Measurements from ENCODE around the gene AFP.

AFP gene

DNA sequence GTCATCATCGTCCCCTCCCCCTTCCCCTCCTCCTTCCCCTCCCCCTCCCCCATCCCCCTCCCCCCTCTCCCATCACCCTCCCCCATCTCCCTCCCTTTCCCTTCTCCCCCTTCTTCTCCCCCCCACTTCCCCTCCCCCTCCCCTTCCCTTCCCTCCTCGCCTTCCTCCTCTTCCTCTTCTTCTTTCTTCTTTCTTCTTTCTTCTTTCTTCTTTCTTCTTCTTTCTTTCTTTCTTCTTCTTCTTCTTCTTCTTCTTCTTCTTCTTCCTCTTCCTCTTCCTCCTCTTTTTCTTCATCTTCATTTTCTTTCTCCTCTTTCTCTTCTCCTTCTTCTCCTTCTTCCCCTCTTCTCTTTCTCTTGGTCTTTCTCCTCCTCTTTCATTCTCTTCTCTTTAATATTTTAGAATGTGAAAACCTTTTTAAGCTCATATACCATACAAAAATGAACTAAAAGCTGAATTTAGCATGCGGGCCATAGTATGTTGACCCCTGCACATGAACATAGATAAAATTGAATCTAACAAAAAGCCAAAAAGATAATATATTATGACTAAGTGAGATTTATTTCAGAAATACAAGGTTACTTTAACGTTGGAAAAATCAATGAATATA lies 25.0 kb downstream of the AFP start:
- Histone ChIP-seq H3K27ac (ENCODE audit: low read depth, low read length) (no peak overlapping the region), H3K27me3 (ENCODE audit: control insufficient read depth, insufficient read depth, low read length) (no peaks in the 10 kb centered on the region), H3K9ac (ENCODE audit: low read depth, low read length) (no peak overlapping the region), H3K4me3 (ENCODE audit: low read depth, low read length) (no peak overlapping the region), H3K9me3 (ENCODE audit: control insufficient read depth, insufficient read depth, low read length) (no peaks in the 10 kb centered on the region; the same call in 1 of the 2 replicates), H3K4me1 (ENCODE audit: control insufficient read depth, insufficient read depth, low read length) (no peaks in the 10 kb centered on the region), H3K36me3 (ENCODE audit: control insufficient read depth, insufficient read depth, low read length) (no peaks in the 10 kb centered on the region)

DNA sequence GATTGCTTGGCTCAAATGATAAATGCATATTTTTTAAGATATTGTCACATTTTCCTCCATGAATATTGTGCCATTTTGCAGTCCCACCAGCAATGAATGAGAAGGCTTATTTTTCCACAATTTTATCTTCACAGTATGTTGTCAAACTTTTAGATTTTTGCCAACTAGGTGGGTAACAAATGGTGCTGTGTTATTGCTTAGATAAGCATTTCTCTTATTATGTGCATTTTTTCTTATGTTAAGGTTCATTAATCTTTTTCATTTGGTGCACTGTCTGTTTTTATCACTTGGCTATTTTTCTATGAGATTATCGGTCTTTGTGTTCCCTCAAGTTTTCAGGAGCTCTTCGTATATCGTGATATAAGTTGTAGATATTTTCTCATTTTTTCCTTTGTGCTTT lies 32.1 kb downstream of the AFP start:
- H3K4me1 ChIP-seq (ENCODE audit: control insufficient read depth, insufficient read depth, low read length), result no peaks in the 10 kb centered on the region
- no peaks in the 10 kb centered on the region for H3K36me3 ChIP-seq (ENCODE audit: control insufficient read depth, insufficient read depth, low read length)
- H3K27me3 ChIP-seq (ENCODE audit: control insufficient read depth, insufficient read depth, low read length), result no peaks in the 10 kb centered on the region
- H3K27ac ChIP-seq (ENCODE audit: low read depth, low read length), result no peak overlapping the region
- peaks cover 6% of the 10 kb centered on the region; the same call in 1 of the 2 replicates for H3K9me3 ChIP-seq (ENCODE audit: control insufficient read depth, insufficient read depth, low read length)
- H3K9ac ChIP-seq (ENCODE audit: low read depth, low read length), result no peak overlapping the region
- no peak overlapping the region for H3K4me3 ChIP-seq (ENCODE audit: low read depth, low read length)

DNA sequence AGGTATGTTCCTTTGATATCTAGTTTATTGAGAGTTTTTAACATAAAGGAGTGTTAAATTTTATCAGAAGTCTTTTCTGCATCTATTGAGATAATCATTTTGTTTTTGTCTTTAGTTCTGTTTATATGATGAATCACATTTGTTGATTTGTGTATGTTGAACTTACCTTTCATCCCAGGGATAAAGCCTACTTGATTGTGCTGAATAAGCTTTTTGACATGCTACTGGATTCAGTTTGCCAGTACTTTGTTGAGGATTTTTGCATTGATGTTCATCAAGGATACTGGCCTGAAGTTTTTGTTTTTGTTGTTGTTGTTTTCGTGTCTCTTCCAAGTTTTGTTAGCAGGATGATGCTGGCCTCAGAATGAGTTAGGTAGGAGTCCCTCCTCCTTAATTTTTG lies 34.7 kb downstream of the AFP start:
- H3K4me3 ChIP-seq (ENCODE audit: low read depth, low read length), result no peak overlapping the region
- H3K4me1 ChIP-seq (ENCODE audit: control insufficient read depth, insufficient read depth, low read length), result no peaks in the 10 kb centered on the region
- no peaks in the 10 kb centered on the region for H3K27me3 ChIP-seq (ENCODE audit: control insufficient read depth, insufficient read depth, low read length)
- peaks cover 30% of the 10 kb centered on the region for H3K9me3 ChIP-seq (ENCODE audit: control insufficient read depth, insufficient read depth, low read length)
- no peak overlapping the region for H3K27ac ChIP-seq (ENCODE audit: low read depth, low read length)
- H3K9ac ChIP-seq (ENCODE audit: low read depth, low read length), result no peak overlapping the region
- no peaks in the 10 kb centered on the region for H3K36me3 ChIP-seq (ENCODE audit: control insufficient read depth, insufficient read depth, low read length)

DNA sequence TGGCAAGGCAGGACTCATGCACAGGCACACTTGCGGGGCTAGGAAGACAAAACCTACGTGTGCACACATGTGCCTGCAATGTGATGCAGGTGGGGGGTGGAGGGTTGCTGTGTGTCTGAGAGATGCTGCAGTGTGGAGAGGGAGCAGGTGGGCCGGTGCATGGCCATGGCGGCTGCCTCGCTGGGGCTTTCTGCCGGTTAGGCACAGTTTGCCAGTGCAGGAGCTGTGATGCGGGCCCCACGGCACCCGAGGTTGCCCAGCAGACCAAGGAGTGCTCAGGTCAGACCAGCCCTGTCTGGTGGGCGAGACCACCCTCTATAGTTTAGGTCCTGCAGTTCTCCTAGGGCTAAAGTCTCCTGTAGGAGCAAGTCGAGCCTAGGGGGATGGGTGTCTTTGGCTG lies 41.2 kb downstream of the AFP start:
- H3K27me3 ChIP-seq (ENCODE audit: control insufficient read depth, insufficient read depth, low read length), result no peaks in the 10 kb centered on the region
- no peaks in the 10 kb centered on the region for H3K4me1 ChIP-seq (ENCODE audit: control insufficient read depth, insufficient read depth, low read length)
- peaks cover 33% of the 10 kb centered on the region for H3K9me3 ChIP-seq (ENCODE audit: control insufficient read depth, insufficient read depth, low read length)
- no peaks in the 10 kb centered on the region for H3K36me3 ChIP-seq (ENCODE audit: control insufficient read depth, insufficient read depth, low read length)
- no peak overlapping the region for H3K27ac ChIP-seq (ENCODE audit: low read depth, low read length)
- no peak overlapping the region for H3K9ac ChIP-seq (ENCODE audit: low read depth, low read length)
- no peak overlapping the region for H3K4me3 ChIP-seq (ENCODE audit: low read depth, low read length)

DNA sequence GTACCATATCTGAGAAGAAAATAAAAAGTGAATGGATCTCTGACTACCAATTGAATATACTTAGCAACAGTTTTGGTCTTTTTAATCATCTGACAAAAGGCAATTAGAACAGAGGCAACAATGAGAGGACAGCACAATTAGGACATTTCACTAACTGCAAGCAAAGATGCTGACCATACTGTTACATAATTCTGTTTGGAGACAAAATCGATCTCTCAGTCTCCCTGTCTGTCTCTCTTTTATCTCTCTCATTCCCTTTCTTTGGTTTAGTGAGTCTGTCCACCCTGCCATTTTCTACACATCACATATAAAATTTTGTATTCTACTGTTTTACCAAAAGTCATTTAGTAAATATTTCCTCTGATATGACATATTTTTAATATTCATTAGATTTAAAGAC lies 43.3 kb downstream of the AFP start:
- peaks cover 16% of the 10 kb centered on the region for H3K9me3 ChIP-seq (ENCODE audit: control insufficient read depth, insufficient read depth, low read length)
- H3K27me3 ChIP-seq (ENCODE audit: control insufficient read depth, insufficient read depth, low read length), result no peaks in the 10 kb centered on the region
- no peaks in the 10 kb centered on the region for H3K4me1 ChIP-seq (ENCODE audit: control insufficient read depth, insufficient read depth, low read length)
- H3K9ac ChIP-seq (ENCODE audit: low read depth, low read length), result no peak overlapping the region
- H3K4me3 ChIP-seq (ENCODE audit: low read depth, low read length), result no peak overlapping the region
- no peak overlapping the region for H3K27ac ChIP-seq (ENCODE audit: low read depth, low read length)
- H3K36me3 ChIP-seq (ENCODE audit: control insufficient read depth, insufficient read depth, low read length), result no peaks in the 10 kb centered on the region

DNA sequence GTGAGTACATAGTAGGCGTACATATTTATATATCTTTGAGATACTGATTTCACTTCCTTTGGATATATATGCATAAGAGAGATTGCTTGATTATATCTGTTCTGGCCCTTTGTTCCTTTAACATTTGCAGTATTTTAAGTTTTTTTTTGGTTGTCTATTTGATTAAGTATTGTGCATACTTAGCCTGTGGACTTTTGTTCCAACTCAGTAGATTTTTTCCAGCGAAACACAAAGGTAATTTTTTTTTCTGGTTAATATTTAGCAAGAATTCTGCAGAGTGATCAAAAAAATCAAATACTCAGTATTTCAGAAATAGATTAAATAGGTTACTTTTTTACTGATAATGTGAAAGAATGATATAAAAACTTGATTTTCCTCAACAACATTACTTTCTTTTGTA lies 45.3 kb downstream of the AFP start, which contains the start of gene AFM:
TSS of gene AFM (plus strand) at position 388 of the 400 bp plus-strand sequence. CDS start 31 bp downstream, outside the sequence.
- Histone ChIP-seq H3K4me1 (ENCODE audit: control insufficient read depth, insufficient read depth, low read length) (peaks cover 8% of the 10 kb centered on the region), H3K9ac (ENCODE audit: low read depth, low read length) (no peak within 1 kb of the TSS), H3K9me3 (ENCODE audit: control insufficient read depth, insufficient read depth, low read length) (no peaks in the 10 kb centered on the region), H3K4me3 (ENCODE audit: low read depth, low read length) (no peak within 1 kb of the TSS), H3K27me3 (ENCODE audit: control insufficient read depth, insufficient read depth, low read length) (no peaks in the 10 kb centered on the region), H3K36me3 (ENCODE audit: control insufficient read depth, insufficient read depth, low read length) (no peaks in the 10 kb centered on the region), H3K27ac (ENCODE audit: low read depth, low read length) (no peak within 1 kb of the TSS)

DNA sequence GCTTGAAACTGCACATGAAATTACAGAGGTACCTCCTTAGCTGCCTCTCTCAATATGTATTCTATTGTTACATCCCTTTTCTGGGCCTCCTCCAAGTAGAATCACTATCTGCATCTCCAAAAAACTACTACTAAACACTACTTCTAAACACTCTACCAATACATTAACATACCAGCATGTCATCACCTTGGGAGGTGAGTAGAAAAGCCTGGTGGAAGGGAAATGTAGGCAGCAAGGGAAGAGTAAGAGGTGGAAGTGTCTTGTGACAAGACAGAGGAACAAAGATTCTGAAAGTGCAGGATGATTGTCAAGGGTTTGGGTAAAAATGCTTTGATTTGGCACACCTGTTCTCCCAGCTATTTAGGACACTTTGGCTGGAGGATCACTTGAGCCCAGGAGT lies 49.1 kb downstream of the AFP start:
- Histone ChIP-seq H3K27me3 (ENCODE audit: control insufficient read depth, insufficient read depth, low read length) (no peaks in the 10 kb centered on the region), H3K9me3 (ENCODE audit: control insufficient read depth, insufficient read depth, low read length) (no peaks in the 10 kb centered on the region), H3K36me3 (ENCODE audit: control insufficient read depth, insufficient read depth, low read length) (no peaks in the 10 kb centered on the region), H3K4me1 (ENCODE audit: control insufficient read depth, insufficient read depth, low read length) (peaks cover 17% of the 10 kb centered on the region), H3K9ac (ENCODE audit: low read depth, low read length) (no peak overlapping the region), H3K27ac (ENCODE audit: low read depth, low read length) (no peak overlapping the region), H3K4me3 (ENCODE audit: low read depth, low read length) (no peak overlapping the region)

DNA sequence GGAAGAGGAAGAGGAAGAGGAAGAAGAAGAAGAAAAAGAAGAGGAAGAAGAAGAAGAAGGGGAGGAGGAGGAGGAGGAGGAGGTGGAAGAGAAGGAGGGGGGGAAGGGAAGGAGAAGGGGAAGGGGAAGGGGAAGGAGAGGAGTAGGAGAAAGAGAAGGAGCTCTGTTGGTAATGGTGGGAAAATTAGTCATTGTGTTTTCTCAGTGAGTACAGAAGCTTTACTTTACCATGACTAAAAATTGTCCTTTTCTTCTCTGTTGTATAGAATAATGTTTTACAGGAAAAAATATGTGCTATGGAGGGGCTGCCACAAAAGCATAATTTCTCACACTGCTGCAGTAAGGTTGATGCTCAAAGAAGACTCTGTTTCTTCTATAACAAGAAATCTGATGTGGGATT lies 49.6 kb downstream of the AFP start:
- H3K9ac ChIP-seq (ENCODE audit: low read depth, low read length), result no peak overlapping the region
- peaks cover 17% of the 10 kb centered on the region for H3K4me1 ChIP-seq (ENCODE audit: control insufficient read depth, insufficient read depth, low read length)
- no peaks in the 10 kb centered on the region for H3K9me3 ChIP-seq (ENCODE audit: control insufficient read depth, insufficient read depth, low read length)
- H3K4me3 ChIP-seq (ENCODE audit: low read depth, low read length), result no peak overlapping the region
- no peak overlapping the region for H3K27ac ChIP-seq (ENCODE audit: low read depth, low read length)
- H3K27me3 ChIP-seq (ENCODE audit: control insufficient read depth, insufficient read depth, low read length), result no peaks in the 10 kb centered on the region
- no peaks in the 10 kb centered on the region for H3K36me3 ChIP-seq (ENCODE audit: control insufficient read depth, insufficient read depth, low read length)

DNA sequence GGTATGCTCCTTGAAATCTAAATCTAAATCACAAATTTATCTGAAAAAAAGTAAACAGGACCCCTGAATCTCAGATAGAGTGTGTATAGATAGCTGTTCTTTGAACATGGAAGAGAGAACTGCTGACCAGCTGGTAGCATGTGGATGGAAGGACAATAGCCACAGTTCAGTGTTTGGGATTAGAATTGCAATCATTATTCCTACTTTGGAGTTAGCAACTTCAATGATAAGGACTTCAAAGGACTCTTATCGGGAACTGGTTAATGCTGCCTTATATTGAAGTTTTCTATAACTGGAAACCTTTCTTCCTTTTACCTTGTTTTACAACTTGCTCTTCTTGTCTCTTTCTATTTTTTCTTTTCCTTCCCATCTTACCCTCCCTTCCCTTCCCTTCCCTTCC lies 50.5 kb downstream of the AFP start:
- no peak overlapping the region for H3K4me3 ChIP-seq (ENCODE audit: low read depth, low read length)

DNA sequence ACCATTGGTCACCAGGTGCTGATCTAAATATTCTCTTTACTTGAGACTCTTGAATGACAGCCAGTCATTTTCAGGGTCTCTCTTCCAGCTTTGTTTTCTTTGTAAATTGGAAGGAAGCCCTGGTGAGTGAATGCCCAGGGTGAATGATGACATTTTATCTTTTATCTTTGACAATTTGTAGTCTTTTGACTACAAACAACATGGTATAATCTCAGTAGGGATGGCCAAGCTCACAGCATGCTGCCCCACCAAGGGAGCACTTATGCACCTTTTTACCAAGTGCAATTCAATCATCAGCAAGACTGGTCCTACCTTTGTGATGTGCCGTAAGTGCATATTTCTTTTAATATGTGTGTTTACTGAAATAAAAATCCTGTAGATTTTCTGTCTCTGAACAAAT lies 51.2 kb downstream of the AFP start:
- Histone ChIP-seq H3K27me3 (ENCODE audit: control insufficient read depth, insufficient read depth, low read length) (no peaks in the 10 kb centered on the region), H3K4me3 (ENCODE audit: low read depth, low read length) (no peak overlapping the region), H3K4me1 (ENCODE audit: control insufficient read depth, insufficient read depth, low read length) (peaks cover 17% of the 10 kb centered on the region), H3K27ac (ENCODE audit: low read depth, low read length) (no peak overlapping the region), H3K9me3 (ENCODE audit: control insufficient read depth, insufficient read depth, low read length) (no peaks in the 10 kb centered on the region), H3K9ac (ENCODE audit: low read depth, low read length) (no peak overlapping the region), H3K36me3 (ENCODE audit: control insufficient read depth, insufficient read depth, low read length) (no peaks in the 10 kb centered on the region)

More for the DNA sequence above, 50.5 kb downstream of the AFP start:
- Histone ChIP-seq H3K27ac (ENCODE audit: low read depth, low read length) (no peak overlapping the region), H3K36me3 (ENCODE audit: control insufficient read depth, insufficient read depth, low read length) (no peaks in the 10 kb centered on the region), H3K4me1 (ENCODE audit: control insufficient read depth, insufficient read depth, low read length) (peaks cover 17% of the 10 kb centered on the region), H3K9me3 (ENCODE audit: control insufficient read depth, insufficient read depth, low read length) (no peaks in the 10 kb centered on the region), H3K9ac (ENCODE audit: low read depth, low read length) (no peak overlapping the region), H3K27me3 (ENCODE audit: control insufficient read depth, insufficient read depth, low read length) (no peaks in the 10 kb centered on the region)

DNA sequence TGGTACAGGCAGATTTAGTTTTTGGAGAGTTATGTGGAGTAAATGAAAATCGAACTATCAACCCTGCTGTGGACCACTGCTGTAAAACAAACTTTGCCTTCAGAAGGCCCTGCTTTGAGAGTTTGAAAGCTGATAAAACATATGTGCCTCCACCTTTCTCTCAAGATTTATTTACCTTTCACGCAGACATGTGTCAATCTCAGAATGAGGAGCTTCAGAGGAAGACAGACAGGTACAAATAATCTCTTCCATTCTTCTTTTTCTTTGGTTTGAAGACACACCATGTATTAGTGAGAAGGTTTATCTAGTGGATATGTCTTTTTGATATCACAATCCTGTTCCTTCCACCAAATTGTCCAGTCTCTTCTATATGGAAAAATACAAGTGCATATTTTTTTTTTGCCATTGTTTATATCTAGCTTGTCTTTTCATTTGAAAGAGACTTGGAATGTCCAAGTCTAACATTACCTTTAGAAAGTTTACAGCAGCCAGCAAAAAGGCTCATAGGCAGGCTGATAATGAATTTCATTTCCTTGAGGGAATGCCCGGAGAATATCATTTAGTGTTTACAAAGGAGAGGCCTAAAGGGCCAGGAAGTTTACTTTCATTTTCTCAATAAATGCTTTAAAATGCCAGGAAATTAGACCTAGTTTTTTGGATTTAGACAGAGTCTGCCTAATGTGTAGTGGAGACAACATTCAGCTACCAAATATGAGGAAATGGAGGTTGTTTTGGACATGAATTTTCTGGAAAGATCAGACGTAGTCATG lies 64.2 kb downstream of the AFP start:
- H3K9ac ChIP-seq (ENCODE audit: low read depth, low read length), result no peak overlapping the region
- no peak overlapping the region for H3K27ac ChIP-seq (ENCODE audit: low read depth, low read length)
- H3K27me3 ChIP-seq (ENCODE audit: control insufficient read depth, insufficient read depth, low read length), result no peaks in the 10 kb centered on the region
- no peak overlapping the region for H3K4me3 ChIP-seq (ENCODE audit: low read depth, low read length)
- H3K4me1 ChIP-seq (ENCODE audit: control insufficient read depth, insufficient read depth, low read length), result no peaks in the 10 kb centered on the region
- no peaks in the 10 kb centered on the region for H3K36me3 ChIP-seq (ENCODE audit: control insufficient read depth, insufficient read depth, low read length)
- H3K9me3 ChIP-seq (ENCODE audit: control insufficient read depth, insufficient read depth, low read length), result no peaks in the 10 kb centered on the region
